HG03457 (cell line): ENCODE data around the gene AGRN.

Experiments
- ATAC-seq: cut with Tn5 transposase; IDR thresholded peaks from one replicate; pipeline ENCODE4 v1.9.1; 2021; ENCODE audit warnings: moderate number of reproducible peaks; ENCODE audit not compliant: unreplicated experiment

AGRN gene

GRCh38 chr1:1034439-1034781 lies 14.5 kb downstream of the AGRN start:
- ATAC-seq = no peak

GRCh38 chr1:1035291-1035943 lies 15.5 kb downstream of the AGRN start:
- no peak for ATAC-seq

- no peak for ATAC-seq
Observed at GRCh38 chr1:1037366-1038327, 17.7 kb downstream of the AGRN start.

DNA sequence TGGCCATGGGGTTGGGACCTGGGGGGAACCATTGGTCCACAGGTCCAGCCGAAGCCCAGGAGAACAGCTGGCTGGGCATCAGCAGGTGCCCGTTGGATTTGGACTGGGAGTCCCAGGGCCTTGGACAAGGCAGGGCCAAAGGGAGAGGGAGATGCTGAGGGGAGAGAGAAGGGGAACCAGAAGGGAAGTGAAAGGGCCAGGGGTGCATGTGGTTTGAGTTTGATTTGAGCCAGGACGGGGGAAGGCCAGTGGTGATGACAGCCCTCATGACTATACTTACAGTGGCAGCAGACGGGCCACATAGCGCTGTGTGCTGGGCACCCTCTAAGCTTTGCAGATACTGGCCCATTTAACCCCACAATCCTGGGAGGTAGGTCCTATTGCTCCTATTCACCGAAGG lies 18.8 kb downstream of the AGRN start:
- ATAC-seq = no peak

- ATAC-seq = no peak
Observed at GRCh38 chr1:1039145-1039910, 19.4 kb downstream of the AGRN start.

- no peak for ATAC-seq
Observed at GRCh38 chr1:1040004-1040991, 20.4 kb downstream of the AGRN start.

DNA sequence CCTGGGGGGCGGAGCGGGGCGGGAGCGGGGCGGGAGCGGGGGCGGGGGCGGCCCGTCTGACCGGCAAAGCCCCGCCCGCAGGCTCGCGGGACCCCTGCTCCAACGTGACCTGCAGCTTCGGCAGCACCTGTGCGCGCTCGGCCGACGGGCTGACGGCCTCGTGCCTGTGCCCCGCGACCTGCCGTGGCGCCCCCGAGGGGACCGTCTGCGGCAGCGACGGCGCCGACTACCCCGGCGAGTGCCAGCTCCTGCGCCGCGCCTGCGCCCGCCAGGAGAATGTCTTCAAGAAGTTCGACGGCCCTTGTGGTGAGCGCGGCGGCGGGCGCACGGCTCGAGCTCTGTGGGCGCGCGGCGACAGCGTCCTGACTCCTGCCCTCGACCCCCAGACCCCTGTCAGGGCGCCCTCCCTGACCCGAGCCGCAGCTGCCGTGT lies 21.2 kb downstream of the AGRN start:
- no peak for ATAC-seq

- ATAC-seq = no peak
Observed at GRCh38 chr1:1041873-1042272, 22.0 kb downstream of the AGRN start.

DNA sequence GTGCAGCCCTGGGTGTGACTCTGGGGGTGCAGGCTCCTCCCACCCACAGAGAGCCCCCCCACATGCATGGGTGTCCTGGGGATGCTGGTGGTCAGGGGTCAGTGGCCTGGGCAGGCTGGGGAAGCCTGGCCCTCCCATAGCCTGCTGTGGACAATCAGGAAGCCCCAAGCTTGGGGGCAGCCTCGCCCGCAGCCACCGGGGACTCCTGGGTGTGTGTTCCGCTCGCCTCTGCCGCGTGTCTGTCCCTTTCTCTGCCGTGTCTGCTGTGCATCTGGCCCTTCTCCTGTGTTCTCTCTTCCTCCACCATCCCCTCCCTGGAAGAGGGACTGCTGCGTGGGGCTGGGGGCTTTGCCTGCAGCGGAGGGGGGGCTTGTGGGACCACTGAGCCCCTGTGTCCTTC lies 22.9 kb downstream of the AGRN start:
- no peak for ATAC-seq

DNA sequence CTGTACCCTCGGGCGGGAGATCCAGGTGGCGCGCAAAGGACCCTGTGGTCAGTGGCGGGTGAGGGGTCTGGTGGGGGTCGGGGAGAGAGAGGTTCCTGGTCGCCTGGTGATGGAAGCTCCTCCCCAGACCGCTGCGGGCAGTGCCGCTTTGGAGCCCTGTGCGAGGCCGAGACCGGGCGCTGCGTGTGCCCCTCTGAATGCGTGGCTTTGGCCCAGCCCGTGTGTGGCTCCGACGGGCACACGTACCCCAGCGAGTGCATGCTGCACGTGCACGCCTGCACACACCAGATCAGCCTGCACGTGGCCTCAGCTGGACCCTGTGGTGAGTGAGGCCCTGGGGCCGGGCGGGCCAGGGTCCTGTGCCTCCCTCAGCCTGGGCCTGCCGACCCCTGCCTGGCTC lies 23.5 kb downstream of the AGRN start:
- ATAC-seq = no peak

DNA sequence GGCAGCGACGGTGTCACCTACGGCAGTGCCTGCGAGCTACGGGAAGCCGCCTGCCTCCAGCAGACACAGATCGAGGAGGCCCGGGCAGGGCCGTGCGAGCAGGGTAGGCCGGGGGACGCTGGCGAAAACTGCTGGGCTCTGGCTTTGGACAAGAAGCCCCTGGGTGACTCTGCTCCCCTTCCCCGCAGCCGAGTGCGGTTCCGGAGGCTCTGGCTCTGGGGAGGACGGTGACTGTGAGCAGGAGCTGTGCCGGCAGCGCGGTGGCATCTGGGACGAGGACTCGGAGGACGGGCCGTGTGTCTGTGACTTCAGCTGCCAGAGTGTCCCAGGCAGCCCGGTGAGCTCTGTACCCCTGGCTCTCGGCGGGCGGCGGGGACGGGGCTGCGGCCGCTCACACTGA lies 24.0 kb downstream of the AGRN start:
- no peak for ATAC-seq

- no peak for ATAC-seq
Observed at GRCh38 chr1:1044455-1045078, 24.6 kb downstream of the AGRN start.

DNA sequence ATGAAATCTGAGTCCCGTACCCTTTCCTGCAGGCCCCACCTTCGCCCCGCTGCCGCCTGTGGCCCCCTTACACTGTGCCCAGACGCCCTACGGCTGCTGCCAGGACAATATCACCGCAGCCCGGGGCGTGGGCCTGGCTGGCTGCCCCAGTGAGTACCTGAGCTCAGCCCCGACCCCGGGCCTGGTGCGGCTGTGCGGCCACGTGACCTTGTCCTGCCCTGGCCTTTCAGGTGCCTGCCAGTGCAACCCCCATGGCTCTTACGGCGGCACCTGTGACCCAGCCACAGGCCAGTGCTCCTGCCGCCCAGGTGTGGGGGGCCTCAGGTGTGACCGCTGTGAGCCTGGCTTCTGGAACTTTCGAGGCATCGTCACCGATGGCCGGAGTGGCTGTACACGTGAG lies 25.2 kb downstream of the AGRN start:
- no peak for ATAC-seq

- ATAC-seq = no peak
Observed at GRCh38 chr1:1046243-1046642, 26.3 kb downstream of the AGRN start.

GRCh38 chr1:1046767-1047166 lies 26.8 kb downstream of the AGRN start:
- no peak for ATAC-seq

DNA sequence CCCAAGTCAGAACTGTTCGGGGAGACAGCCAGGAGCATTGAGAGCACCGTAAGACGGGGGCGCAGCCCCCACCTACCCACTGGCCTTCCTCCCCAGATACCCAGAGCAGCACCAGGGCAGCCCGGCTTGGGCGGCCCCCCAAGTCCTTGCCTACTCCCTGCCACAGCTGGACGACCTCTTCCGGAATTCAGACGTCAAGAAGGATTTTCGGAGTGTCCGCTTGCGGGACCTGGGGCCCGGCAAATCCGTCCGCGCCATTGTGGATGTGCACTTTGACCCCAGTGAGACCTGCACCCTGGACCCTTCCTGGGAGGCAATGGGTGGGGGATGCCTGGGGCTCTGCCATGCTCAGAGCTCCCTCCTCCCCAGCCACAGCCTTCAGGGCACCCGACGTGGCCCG lies 27.5 kb downstream of the AGRN start:
- no peak for ATAC-seq

DNA sequence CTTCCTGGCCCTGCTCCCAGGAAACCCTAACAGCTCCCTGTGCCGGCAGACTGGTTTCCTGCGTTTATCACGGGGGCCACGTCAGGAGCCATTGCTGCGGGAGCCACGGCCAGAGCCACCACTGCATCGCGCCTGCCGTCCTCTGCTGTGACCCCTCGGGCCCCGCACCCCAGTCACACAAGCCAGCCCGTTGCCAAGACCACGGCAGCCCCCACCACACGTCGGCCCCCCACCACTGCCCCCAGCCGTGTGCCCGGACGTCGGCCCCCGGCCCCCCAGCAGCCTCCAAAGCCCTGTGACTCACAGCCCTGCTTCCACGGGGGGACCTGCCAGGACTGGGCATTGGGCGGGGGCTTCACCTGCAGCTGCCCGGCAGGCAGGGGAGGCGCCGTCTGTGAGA lies 28.0 kb downstream of the AGRN start:
- no peak for ATAC-seq

GRCh38 chr1:1048765-1049164 lies 28.8 kb downstream of the AGRN start:
- ATAC-seq = no peak

GRCh38 chr1:1049318-1050165 lies 29.6 kb downstream of the AGRN start:
- no peak for ATAC-seq
